ENCODE data around the gene QPCTL. TPM values are rescaled to one million over a fixed set of nuclear protein-coding genes. Genes with fewer than 3 reads are reported as not detected.
A peak's percentile ranks its signal among the peaks of the same experiment; 100 is the strongest.
"Not testable (repeated sequence)": the region's sequence is repeated elsewhere in the genome, so short reads cannot be mapped to it uniquely, and the experiment has no call there.

Gene QPCTL
- total RNA-seq, 1 experiment from 2014 or later: 25.3 TPM

- DNase-seq (ENCODE audit: low read depth): no peak
These were observed 15.6 kb upstream of the QPCTL start for GRCh38 chr19:45676851-45677263.

GRCh38 chr19:45677351-45678230 is 14.9 kb upstream of the QPCTL start:
- DNase-seq (ENCODE audit: low read depth): peak; percentile 80

GRCh38 chr19:45681391-45682015 is 11.0 kb upstream of the QPCTL start:
- peak; percentile 86 for DNase-seq (ENCODE audit: low read depth)

GRCh38 chr19:45682117-45682516 is 10.3 kb upstream of the QPCTL start:
- no peak for DNase-seq (ENCODE audit: low read depth)

- DNase-seq (ENCODE audit: low read depth): no peak
These were observed 9.6 kb upstream of the QPCTL start for GRCh38 chr19:45682908-45683307.

GRCh38 chr19:45685045-45685444 is 7.4 kb upstream of the QPCTL start:
- DNase-seq (ENCODE audit: low read depth): not testable (repeated sequence)

- no peak for DNase-seq (ENCODE audit: low read depth)
These were observed 4.9 kb upstream of the QPCTL start for GRCh38 chr19:45687599-45687998.

- peak; percentile 94 for DNase-seq (ENCODE audit: low read depth)
These were observed 815 bp upstream of the QPCTL start, which contains the start of gene SNRPD2 for GRCh38 chr19:45691516-45692186. SNRPD2 (minus strand) TSS chr19:45691953; CDS start chr19:45691888, 65 bp downstream.

GRCh38 chr19:45693106-45693788 is 781 bp downstream of the QPCTL start:
- peak; percentile 71 for DNase-seq (ENCODE audit: low read depth)

- no peak for DNase-seq (ENCODE audit: low read depth)
These were observed 9.2 kb downstream of the QPCTL start for GRCh38 chr19:45701676-45702075.

GRCh38 chr19:45705115-45705514 is 12.6 kb downstream of the QPCTL start:
- DNase-seq (ENCODE audit: low read depth): no peak

GRCh38 chr19:45705710-45706415 is 13.4 kb downstream of the QPCTL start:
- no peak for DNase-seq (ENCODE audit: low read depth)

- no peak for DNase-seq (ENCODE audit: low read depth)
These were observed 18.1 kb downstream of the QPCTL start for GRCh38 chr19:45710356-45711130.

GRCh38 chr19:45711851-45712698 is 19.6 kb downstream of the QPCTL start:
- DNase-seq (ENCODE audit: low read depth): no peak

GRCh38 chr19:45712699-45713067 is 20.2 kb downstream of the QPCTL start:
- no peak for DNase-seq (ENCODE audit: low read depth)

- DNase-seq (ENCODE audit: low read depth): no peak
These were observed 20.7 kb downstream of the QPCTL start for GRCh38 chr19:45713141-45713540.

- DNase-seq (ENCODE audit: low read depth): no peak
These were observed 22.7 kb downstream of the QPCTL start for GRCh38 chr19:45715139-45715538.

- DNase-seq (ENCODE audit: low read depth): peak; percentile 40
These were observed 24.1 kb downstream of the QPCTL start for GRCh38 chr19:45716359-45717130.
